ENCODE results near the gene COL18A1. TPM values are rescaled to one million over a fixed set of nuclear protein-coding genes. Genes with fewer than 3 reads are reported as not detected.

COL18A1 gene
- polyA plus RNA-seq, 4 donors = 2.2 to 34.3 (median 16.5) TPM

DNA sequence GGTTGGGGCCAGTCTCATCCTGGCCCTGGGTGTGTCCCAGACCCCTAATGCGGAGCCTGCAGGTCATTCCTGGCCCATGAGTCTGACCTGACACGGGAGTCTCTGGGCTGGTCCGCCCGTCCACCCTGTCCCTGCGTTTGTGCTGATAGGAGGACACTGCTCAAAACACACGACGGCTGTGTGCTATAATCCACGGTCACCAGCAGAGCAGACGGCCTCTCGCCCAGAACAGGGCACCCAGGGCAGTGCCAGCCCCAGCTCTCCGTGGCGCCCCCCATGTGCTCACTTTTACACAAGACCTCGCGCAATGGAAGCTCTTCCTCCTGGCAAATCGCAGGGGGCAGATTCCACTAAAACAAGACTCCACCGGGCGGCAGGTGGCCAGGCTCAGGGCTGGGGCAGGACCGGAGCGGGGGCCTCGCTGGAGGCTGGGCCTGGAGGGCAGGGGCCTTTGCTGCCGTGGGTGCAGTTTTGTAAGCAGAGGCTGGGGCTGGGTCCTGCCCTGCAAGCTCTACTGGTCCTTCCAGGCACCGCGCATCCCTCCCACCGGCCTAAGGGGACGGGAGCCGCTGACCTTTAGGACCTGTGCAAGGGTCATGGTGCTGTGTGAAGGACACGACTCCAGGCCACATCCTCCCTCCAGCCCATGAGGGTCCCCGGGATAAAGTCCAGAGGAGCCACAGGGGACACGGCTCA is 147.9 kb downstream of the COL18A1 start:
- WGBS, 3 donors = 55 to 79% (median 55%) methylated on average over 28 to 29 of the region's 29 CpGs
- H3K27ac ChIP-seq (ENCODE audit: low read depth in 1 of 3, low read length in 2 of 3) = no peak overlapping the region
- no peak for DNase-seq
- FAIRE-seq = no peak
- H3K27me3 ChIP-seq (ENCODE audit: control insufficient read depth in 3 of 3, insufficient read depth in 3 of 3, low read length in 3 of 3) = no peaks in the 10 kb centered on the region
- no peaks in the 10 kb centered on the region for H3K9me3 ChIP-seq (ENCODE audit: control insufficient read depth in 2 of 2, insufficient read depth in 1 of 2, low read depth in 1 of 2, low read length in 1 of 2)
- no peak overlapping the region for H3K4me3 ChIP-seq (ENCODE audit: low read depth in 1 of 3, low read length in 3 of 3)
- no peaks in the 10 kb centered on the region for H3K36me3 ChIP-seq (ENCODE audit: control insufficient read depth in 3 of 3, insufficient read depth in 2 of 3, low read depth in 1 of 3, low read length in 3 of 3)
- H3K4me1 ChIP-seq (ENCODE audit: control insufficient read depth in 3 of 3, insufficient read depth in 2 of 3, low read depth in 1 of 3, low read length in 2 of 3) = peaks cover 0 to 17% (median 10%) of the 10 kb centered on the region in 3 donors

- Histone ChIP-seq H3K36me3 (ENCODE audit: control insufficient read depth in 3 of 3, insufficient read depth in 2 of 3, low read depth in 1 of 3, low read length in 3 of 3) (no peaks in the 10 kb centered on the region), H3K27me3 (ENCODE audit: control insufficient read depth in 3 of 3, insufficient read depth in 3 of 3, low read length in 3 of 3) (no peaks in the 10 kb centered on the region), H3K27ac (ENCODE audit: low read depth in 1 of 3, low read length in 2 of 3) (peak overlapping the region; percentile 80 to 86 (median 85)), H3K4me1 (ENCODE audit: control insufficient read depth in 3 of 3, insufficient read depth in 2 of 3, low read depth in 1 of 3, low read length in 2 of 3) (peaks cover 0 to 10% (median 9%) of the 10 kb centered on the region in 3 donors), H3K9me3 (ENCODE audit: control insufficient read depth in 2 of 2, insufficient read depth in 1 of 2, low read depth in 1 of 2, low read length in 1 of 2) (no peaks in the 10 kb centered on the region), H3K4me3 (ENCODE audit: low read depth in 1 of 3, low read length in 3 of 3) (peak overlapping the region; percentile 43 to 61 (median 50))
- FAIRE-seq (no peak), DNase-seq (peak; percentile 67 to 92)
- WGBS, 3 donors = 1 to 2% (median 1%) methylated on average over 48 to 53 of the region's 53 CpGs
Measured at GRCh38 chr21:45554477-45555175, 149.7 kb downstream of the COL18A1 start.

GRCh38 chr21:45555251-45555556 is 150.2 kb downstream of the COL18A1 start:
- Histone ChIP-seq H3K36me3 (ENCODE audit: control insufficient read depth in 3 of 3, insufficient read depth in 2 of 3, low read depth in 1 of 3, low read length in 3 of 3) (no peaks in the 10 kb centered on the region), H3K4me3 (ENCODE audit: low read depth in 1 of 3, low read length in 3 of 3) (peak overlapping the region in 1 of 3 donors; percentile 50), H3K4me1 (ENCODE audit: control insufficient read depth in 3 of 3, insufficient read depth in 2 of 3, low read depth in 1 of 3, low read length in 2 of 3) (peaks cover 0 to 10% (median 4%) of the 10 kb centered on the region in 3 donors), H3K9me3 (ENCODE audit: control insufficient read depth in 2 of 2, insufficient read depth in 1 of 2, low read depth in 1 of 2, low read length in 1 of 2) (no peaks in the 10 kb centered on the region), H3K27ac (ENCODE audit: low read depth in 1 of 3, low read length in 2 of 3) (peak overlapping the region in 1 of 3 donors; percentile 64), H3K27me3 (ENCODE audit: control insufficient read depth in 3 of 3, insufficient read depth in 3 of 3, low read length in 3 of 3) (peaks cover 0 to 2% (median 0%) of the 10 kb centered on the region in 3 donors)
- DNase-seq (no peak), FAIRE-seq (no peak)
- WGBS, 3 donors = 0 to 4% (median 1%) methylated on average over 1 to 20 of the region's 34 CpGs

GRCh38 chr21:45555557-45556301 is 150.8 kb downstream of the COL18A1 start:
- peak overlapping the region; percentile 62 to 83 (median 64) for H3K27ac ChIP-seq (ENCODE audit: low read depth in 1 of 3, low read length in 2 of 3)
- H3K27me3 ChIP-seq (ENCODE audit: control insufficient read depth in 3 of 3, insufficient read depth in 3 of 3, low read length in 3 of 3) = peaks cover 0 to 2% (median 0%) of the 10 kb centered on the region in 3 donors
- 2 to 7% (median 2%) methylated on average over 38 to 62 of the region's 62 CpGs for WGBS, 3 donors
- H3K36me3 ChIP-seq (ENCODE audit: control insufficient read depth in 3 of 3, insufficient read depth in 2 of 3, low read depth in 1 of 3, low read length in 3 of 3) = no peaks in the 10 kb centered on the region
- H3K9me3 ChIP-seq (ENCODE audit: control insufficient read depth in 2 of 2, insufficient read depth in 1 of 2, low read depth in 1 of 2, low read length in 1 of 2) = no peaks in the 10 kb centered on the region
- peak overlapping the region in 2 of 3 donors; percentile 27 to 50 for H3K4me3 ChIP-seq (ENCODE audit: low read depth in 1 of 3, low read length in 3 of 3)
- FAIRE-seq = no peak
- H3K4me1 ChIP-seq (ENCODE audit: control insufficient read depth in 3 of 3, insufficient read depth in 2 of 3, low read depth in 1 of 3, low read length in 2 of 3) = peaks cover 0 to 6% (median 0%) of the 10 kb centered on the region in 3 donors
- peak; percentile 81 to 86 for DNase-seq

- 39 to 50% (median 41%) methylated on average over 12 of the region's 12 CpGs for WGBS, 3 donors
- no peaks in the 10 kb centered on the region for H3K9me3 ChIP-seq (ENCODE audit: control insufficient read depth in 2 of 2, insufficient read depth in 1 of 2, low read depth in 1 of 2, low read length in 1 of 2)
- no peaks in the 10 kb centered on the region for H3K36me3 ChIP-seq (ENCODE audit: control insufficient read depth in 3 of 3, insufficient read depth in 2 of 3, low read depth in 1 of 3, low read length in 3 of 3)
- FAIRE-seq (no peak), DNase-seq (no peak)
- H3K27ac ChIP-seq (ENCODE audit: low read depth in 1 of 3, low read length in 2 of 3) = peak overlapping the region in 1 of 3 donors; percentile 64
- peaks cover 0 to 2% (median 0%) of the 10 kb centered on the region in 3 donors for H3K27me3 ChIP-seq (ENCODE audit: control insufficient read depth in 3 of 3, insufficient read depth in 3 of 3, low read length in 3 of 3)
- peak overlapping the region in 1 of 3 donors; percentile 27 for H3K4me3 ChIP-seq (ENCODE audit: low read depth in 1 of 3, low read length in 3 of 3)
- H3K4me1 ChIP-seq (ENCODE audit: control insufficient read depth in 3 of 3, insufficient read depth in 2 of 3, low read depth in 1 of 3, low read length in 2 of 3) = peaks cover 0 to 6% (median 0%) of the 10 kb centered on the region in 3 donors
Measured at GRCh38 chr21:45556302-45556644, 151.3 kb downstream of the COL18A1 start.

GRCh38 chr21:45556645-45557615 is 152.0 kb downstream of the COL18A1 start:
- DNase-seq (no peak), FAIRE-seq (no peak)
- peaks cover 0 to 2% (median 0%) of the 10 kb centered on the region in 3 donors for H3K27me3 ChIP-seq (ENCODE audit: control insufficient read depth in 3 of 3, insufficient read depth in 3 of 3, low read length in 3 of 3)
- peak overlapping the region in 1 of 3 donors; percentile 64 for H3K27ac ChIP-seq (ENCODE audit: low read depth in 1 of 3, low read length in 2 of 3)
- H3K36me3 ChIP-seq (ENCODE audit: control insufficient read depth in 3 of 3, insufficient read depth in 2 of 3, low read depth in 1 of 3, low read length in 3 of 3) = no peaks in the 10 kb centered on the region
- WGBS, 3 donors = 81 to 86% (median 85%) methylated on average over 30 to 33 of the region's 33 CpGs
- peaks cover 0 to 4% (median 0%) of the 10 kb centered on the region in 3 donors for H3K4me1 ChIP-seq (ENCODE audit: control insufficient read depth in 3 of 3, insufficient read depth in 2 of 3, low read depth in 1 of 3, low read length in 2 of 3)
- H3K4me3 ChIP-seq (ENCODE audit: low read depth in 1 of 3, low read length in 3 of 3) = no peak overlapping the region
- no peaks in the 10 kb centered on the region for H3K9me3 ChIP-seq (ENCODE audit: control insufficient read depth in 2 of 2, insufficient read depth in 1 of 2, low read depth in 1 of 2, low read length in 1 of 2)

GRCh38 chr21:45557616-45558043 is 152.7 kb downstream of the COL18A1 start:
- Histone ChIP-seq H3K9me3 (ENCODE audit: control insufficient read depth in 2 of 2, insufficient read depth in 1 of 2, low read depth in 1 of 2, low read length in 1 of 2) (no peaks in the 10 kb centered on the region), H3K36me3 (ENCODE audit: control insufficient read depth in 3 of 3, insufficient read depth in 2 of 3, low read depth in 1 of 3, low read length in 3 of 3) (no peaks in the 10 kb centered on the region), H3K27ac (ENCODE audit: low read depth in 1 of 3, low read length in 2 of 3) (no peak overlapping the region), H3K4me3 (ENCODE audit: low read depth in 1 of 3, low read length in 3 of 3) (no peak overlapping the region), H3K27me3 (ENCODE audit: control insufficient read depth in 3 of 3, insufficient read depth in 3 of 3, low read length in 3 of 3) (peaks cover 0 to 4% (median 0%) of the 10 kb centered on the region in 3 donors), H3K4me1 (ENCODE audit: control insufficient read depth in 3 of 3, insufficient read depth in 2 of 3, low read depth in 1 of 3, low read length in 2 of 3) (no peaks in the 10 kb centered on the region)
- no peak for DNase-seq
- 70 to 87% (median 74%) methylated on average over 14 of the region's 14 CpGs for WGBS, 3 donors
- no peak for FAIRE-seq

Data from small intestine (tissue), 7 donors.